Thyroid gland (tissue), 4 donors: Measurements from ENCODE around the gene UBXN6. TPM values are rescaled to one million over a fixed set of nuclear protein-coding genes. Genes with fewer than 3 reads are reported as not detected.

ENCODE experiments used
- DNase-seq, 2 donors: peaks; one replicate each; pipeline ENCODE4 v3.0.0-alpha.2; 2019
- H3K27ac ChIP-seq, 3 donors: fragments of 200-600 bp; sonication (generic); 1 replicate in 2 of 3; 2 replicates in 1 of 3; pipeline ENCODE4 v1.5.1; 2016 to 2019; ENCODE audit warnings: mild to moderate bottlenecking in 1 of 3, moderate library complexity in 1 of 3
- H3K27me3 ChIP-seq: fragments of 200-600 bp; sonication (generic); one replicate; pipeline ENCODE4 v1.5.1; 2019
- H3K36me3 ChIP-seq, 2 donors: fragments of 200-600 bp; sonication (generic); one replicate each; pipeline ENCODE4 v1.5.1; 2016 to 2019
- H3K4me1 ChIP-seq, 2 donors: fragments of 200-600 bp; sonication (generic); one replicate each; pipeline ENCODE4 v1.5.1; 2017 to 2019
- H3K4me3 ChIP-seq, 3 donors: fragments of 200-600 bp; sonication (generic); replicated peaks in 1 of 3; 1 replicate in 2 of 3; 2 replicates in 1 of 3; pipeline ENCODE4 v1.5.1; 2016; ENCODE audit warnings: mild to moderate bottlenecking in 1 of 3
- H3K9me3 ChIP-seq: fragments of 200-600 bp; sonication (generic); one replicate; pipeline ENCODE4 v1.5.1; 2017
- POLR2A ChIP-seq, 2 donors: fragments of 450-650 bp; IDR thresholded peaks; one replicate each; pipeline ENCODE4 v1.6.1; 2017; ENCODE audit warnings: antibody characterized with exemption in 2 of 2, mild to moderate bottlenecking in 2 of 2, moderate library complexity in 1 of 2
- whole genome bisulfite sequencing, 2 donors: methylation state at CpG; one replicate each; pipeline ENCODE4 v1.1.5; 2017; 5-methylcytosine and 5-hydroxymethylcytosine counted together
- intact Hi-C: fragments of 100-400 bp; cut with DNase I; formaldehyde crosslinking; loops from one replicate; pipeline ENCODE4 v1.15.1; 2023
- total RNA-seq, 4 donors: library from RNA; depleted of rRNA; stranded (reverse); fragments of >200 nt; gene quantifications; one replicate each; pipeline ENCODE4 v1.2.3, GENCODE V29; 2016
- TF ChIP-seq, protein P1 (sequence below), 6 experiments: fragments of 200-600 bp in 3 of 6; fragments of 450-650 bp in 3 of 6; sonication (generic) in 3 of 6; IDR thresholded peaks; one replicate each; pipeline ENCODE4 v1.5.1; 2016 to 2019; ENCODE audit warnings: antibody characterized with exemption in 6 of 6, mild to moderate bottlenecking in 2 of 6, inconsistent platforms in 1 of 6, moderate library complexity in 1 of 6

UBXN6 gene
- total RNA-seq, 4 donors from 2014 or later: 90.1 to 187 (median 106) TPM

DNA sequence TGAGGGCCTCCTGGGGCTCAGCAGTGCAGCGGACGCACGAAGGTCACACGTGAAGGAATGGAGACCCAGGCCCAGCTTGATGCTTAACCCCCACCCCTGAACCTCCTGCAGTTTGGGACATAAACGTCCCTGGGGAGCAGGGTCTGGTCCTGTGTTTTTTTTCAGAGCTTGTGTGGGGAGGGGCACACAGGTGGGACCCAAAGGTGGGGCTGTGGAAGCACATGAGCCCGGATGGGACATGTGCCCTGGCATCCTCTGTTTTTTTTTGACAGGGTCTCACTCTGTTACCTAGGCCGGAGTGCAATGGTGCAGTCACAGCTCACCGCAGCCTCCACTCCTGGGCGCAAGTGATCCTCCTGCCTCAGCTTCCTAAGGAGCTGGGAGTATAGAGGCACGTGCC lies 20.5 kb downstream of the UBXN6 start:
- Histone ChIP-seq H3K27me3 (no peaks in the 10 kb centered on the region), H3K9me3 (no peaks in the 10 kb centered on the region), H3K4me3 (no peak overlapping the region), H3K4me1 (no peaks in the 10 kb centered on the region), H3K27ac (no peak overlapping the region), H3K36me3 (no peaks in the 10 kb centered on the region)
- intact Hi-C loops: no loop called here
- TF ChIP-seq POLR2A (IDR thresholded peaks at IDR 0.05): no peak
- TF ChIP-seq, protein P1, sequence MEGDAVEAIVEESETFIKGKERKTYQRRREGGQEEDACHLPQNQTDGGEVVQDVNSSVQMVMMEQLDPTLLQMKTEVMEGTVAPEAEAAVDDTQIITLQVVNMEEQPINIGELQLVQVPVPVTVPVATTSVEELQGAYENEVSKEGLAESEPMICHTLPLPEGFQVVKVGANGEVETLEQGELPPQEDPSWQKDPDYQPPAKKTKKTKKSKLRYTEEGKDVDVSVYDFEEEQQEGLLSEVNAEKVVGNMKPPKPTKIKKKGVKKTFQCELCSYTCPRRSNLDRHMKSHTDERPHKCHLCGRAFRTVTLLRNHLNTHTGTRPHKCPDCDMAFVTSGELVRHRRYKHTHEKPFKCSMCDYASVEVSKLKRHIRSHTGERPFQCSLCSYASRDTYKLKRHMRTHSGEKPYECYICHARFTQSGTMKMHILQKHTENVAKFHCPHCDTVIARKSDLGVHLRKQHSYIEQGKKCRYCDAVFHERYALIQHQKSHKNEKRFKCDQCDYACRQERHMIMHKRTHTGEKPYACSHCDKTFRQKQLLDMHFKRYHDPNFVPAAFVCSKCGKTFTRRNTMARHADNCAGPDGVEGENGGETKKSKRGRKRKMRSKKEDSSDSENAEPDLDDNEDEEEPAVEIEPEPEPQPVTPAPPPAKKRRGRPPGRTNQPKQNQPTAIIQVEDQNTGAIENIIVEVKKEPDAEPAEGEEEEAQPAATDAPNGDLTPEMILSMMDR (IDR thresholded peaks at IDR 0.05): no peak
- no peak for DNase-seq
- 96 to 98% methylated on average over 8 to 10 of the region's 10 CpGs for WGBS, 2 donors

DNA sequence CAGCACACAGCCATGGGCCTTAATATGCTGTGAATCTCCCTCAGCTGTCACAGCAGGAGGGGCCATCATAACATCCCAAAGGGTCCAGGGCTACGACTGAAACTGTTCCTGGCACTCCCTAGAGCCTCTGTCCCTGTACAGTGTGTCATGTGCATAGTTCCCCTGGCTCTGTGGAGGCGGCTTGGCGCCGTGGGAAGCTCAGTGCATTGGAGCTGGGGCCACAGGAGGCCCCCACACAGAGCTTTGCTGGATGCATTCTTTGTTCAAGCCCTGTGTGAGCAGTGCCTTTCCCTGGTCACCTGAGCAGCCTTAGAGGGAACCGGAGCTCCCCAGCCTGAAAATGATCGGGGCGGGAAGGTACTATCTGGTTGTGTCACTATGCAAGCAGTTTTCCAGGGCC lies 21.4 kb downstream of the UBXN6 start:
- 93 to 94% methylated on average over 7 of the region's 7 CpGs for WGBS, 2 donors
- no peak for DNase-seq
- no peak overlapping the region for H3K27ac ChIP-seq
- H3K4me3 ChIP-seq: no peak overlapping the region
- no peaks in the 10 kb centered on the region for H3K9me3 ChIP-seq
- no peaks in the 10 kb centered on the region for H3K36me3 ChIP-seq
- H3K27me3 ChIP-seq: no peaks in the 10 kb centered on the region
- no peaks in the 10 kb centered on the region for H3K4me1 ChIP-seq
- no peak for TF ChIP-seq POLR2A (IDR thresholded peaks at IDR 0.05)
- TF ChIP-seq, protein P1 (IDR thresholded peaks at IDR 0.05): no peak
- intact Hi-C loops: no loop called here

DNA sequence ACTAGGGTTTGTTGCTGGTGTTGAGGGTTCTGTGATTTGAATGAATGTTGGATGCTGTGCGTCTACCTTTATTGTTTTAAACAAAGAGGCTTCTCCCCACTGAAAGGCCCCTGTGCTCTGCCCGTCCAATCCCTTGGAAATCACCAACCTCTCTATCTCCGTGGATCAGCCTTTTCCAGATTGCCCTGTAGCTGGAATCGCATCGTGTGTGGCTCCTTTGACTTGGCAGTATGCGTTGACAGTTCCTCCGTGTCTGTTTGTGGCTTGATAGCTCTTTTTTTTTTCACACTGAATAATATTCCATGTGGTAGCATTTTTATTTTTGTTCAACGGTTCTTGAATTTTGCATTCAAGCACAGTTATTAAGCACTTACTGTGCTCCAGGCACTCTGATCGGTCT lies 23.2 kb downstream of the UBXN6 start:
- H3K4me3 ChIP-seq: no peak overlapping the region
- no peaks in the 10 kb centered on the region for H3K4me1 ChIP-seq
- no peak for DNase-seq
- WGBS, 2 donors: 92 to 95% methylated on average over 9 of the region's 9 CpGs
- H3K9me3 ChIP-seq: no peaks in the 10 kb centered on the region
- TF ChIP-seq, protein P1 (IDR thresholded peaks at IDR 0.05): no peak
- TF ChIP-seq POLR2A (IDR thresholded peaks at IDR 0.05): no peak
- intact Hi-C loops: no loop called here
- H3K27ac ChIP-seq: no peak overlapping the region
- no peaks in the 10 kb centered on the region for H3K27me3 ChIP-seq
- H3K36me3 ChIP-seq: no peaks in the 10 kb centered on the region

DNA sequence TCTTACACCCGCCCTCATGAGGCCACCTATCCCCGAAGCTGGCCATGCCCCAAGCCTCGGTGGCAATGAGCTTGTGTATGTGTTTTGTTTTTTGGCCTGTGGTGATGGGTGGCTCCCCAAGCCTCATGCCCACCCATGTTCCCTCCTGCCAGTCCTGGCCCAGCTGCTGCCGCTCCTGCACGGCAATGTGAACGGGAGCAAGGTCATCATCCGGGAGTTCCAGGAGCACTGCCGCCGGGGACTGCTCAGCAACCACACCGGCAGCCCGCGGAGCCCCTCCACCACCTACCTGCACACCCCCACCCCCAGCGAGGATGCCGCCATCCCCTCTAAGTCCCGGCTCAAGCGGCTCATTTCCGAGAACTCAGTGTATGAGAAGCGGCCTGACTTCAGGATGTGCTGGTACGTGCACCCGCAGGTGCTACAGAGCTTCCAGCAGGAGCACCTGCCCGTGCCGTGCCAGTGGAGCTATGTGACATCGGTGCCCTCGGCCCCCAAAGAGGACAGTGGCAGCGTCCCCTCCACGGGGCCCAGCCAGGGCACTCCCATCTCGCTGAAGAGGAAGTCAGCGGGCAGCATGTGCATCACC lies 24.6 kb downstream of the UBXN6 start:
- no peaks in the 10 kb centered on the region for H3K9me3 ChIP-seq
- H3K4me1 ChIP-seq: no peaks in the 10 kb centered on the region
- no peak for TF ChIP-seq POLR2A (IDR thresholded peaks at IDR 0.05)
- TF ChIP-seq, protein P1 (IDR thresholded peaks at IDR 0.05): no peak
- no peak overlapping the region for H3K27ac ChIP-seq
- intact Hi-C loops: no loop called here
- 97% methylated on average over 20 to 28 of the region's 28 CpGs for WGBS, 2 donors
- H3K36me3 ChIP-seq: no peaks in the 10 kb centered on the region
- no peak overlapping the region for H3K4me3 ChIP-seq
- DNase-seq: no peak
- no peaks in the 10 kb centered on the region for H3K27me3 ChIP-seq

DNA sequence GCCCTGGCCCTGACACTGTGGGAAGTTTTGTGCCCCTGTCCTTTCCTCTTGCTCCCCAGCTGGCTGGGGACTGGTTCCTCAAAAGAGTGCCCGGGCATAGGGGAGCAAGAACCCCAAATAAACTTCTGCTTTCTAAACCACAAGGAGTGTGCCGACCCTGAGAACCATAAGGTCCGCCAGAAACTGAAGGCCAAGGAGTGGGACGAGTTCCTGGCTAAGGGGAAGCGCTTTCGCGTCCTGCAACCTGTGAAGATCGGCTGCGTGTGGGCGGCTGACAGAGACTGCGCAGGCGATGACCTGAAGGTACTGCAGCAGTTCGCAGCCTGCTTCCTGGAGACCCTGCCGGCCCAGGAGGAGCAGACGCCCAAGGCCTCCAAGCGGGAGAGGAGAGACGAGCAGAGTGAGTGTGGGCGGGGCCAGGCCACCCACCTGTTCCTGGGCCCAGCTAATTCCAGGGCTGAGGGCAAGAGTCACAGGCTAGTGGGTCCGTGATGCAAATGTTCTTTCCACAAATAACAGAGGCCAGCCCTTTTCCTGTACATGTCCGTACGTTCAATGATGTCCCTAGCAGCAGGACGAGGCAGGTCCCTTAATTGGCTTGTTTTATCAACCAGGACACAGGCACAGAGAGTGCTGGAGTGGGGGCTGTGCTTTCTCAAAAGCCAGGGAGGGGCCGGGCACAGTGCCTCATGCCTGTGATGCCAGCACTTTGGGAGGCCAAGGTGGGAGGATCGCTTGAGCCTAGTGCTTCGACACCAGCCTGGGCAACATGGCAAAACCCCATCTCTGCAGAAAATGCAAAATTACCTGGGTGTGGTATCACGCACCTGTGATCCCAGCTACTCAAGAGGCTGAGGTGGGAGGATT lies 25.6 kb downstream of the UBXN6 start:
- Histone ChIP-seq H3K27me3 (no peaks in the 10 kb centered on the region), H3K4me1 (no peaks in the 10 kb centered on the region), H3K36me3 (no peaks in the 10 kb centered on the region), H3K27ac (no peak overlapping the region), H3K4me3 (no peak overlapping the region), H3K9me3 (no peaks in the 10 kb centered on the region)
- no peak for DNase-seq
- WGBS, 2 donors: 90 to 95% methylated on average over 24 to 26 of the region's 26 CpGs
- intact Hi-C loops: no loop called here
- TF ChIP-seq POLR2A (IDR thresholded peaks at IDR 0.05): no peak
- TF ChIP-seq, protein P1 (IDR thresholded peaks at IDR 0.05): no peak
